HepG2 (cell line): ENCODE measurements around the gene MOG. TPM values are rescaled to one million over a fixed set of nuclear protein-coding genes. Genes with fewer than 3 reads are reported as not detected.

ENCODE experiments used
- ATAC-seq: fragments of 200-7000 bp; cut with Tn5 transposase; 3 replicates; pipeline ENCODE4 v1.9.1; 2020; ENCODE audit warnings: mild to moderate bottlenecking, moderate library complexity
- BruUV-seq: library from RNA; stranded (reverse); fragments of 400-500 nt; replicated peaks from 2 replicates; lab custom pipeline; 2021; lab: Mats Ljungman, UMichigan
- CTCF ChIA-PET: fragments of 300-600 bp; formaldehyde crosslinking; extraction: SDS; loops from one replicate; lab custom pipeline; 2021; ENCODE audit warnings: low total read pairs, inconsistent platforms, low intra/inter-chr PET ratio; lab: Yijun Ruan, JAX
- POLR2A ChIA-PET: fragments of 350-600 bp; sonication (Branson Sonifier 250); formaldehyde crosslinking; loops from one replicate; lab custom pipeline; 2020; ENCODE audit warnings: antibody characterized with exemption, inconsistent platforms; lab: Yijun Ruan, JAX
- DNase-seq: peaks from one replicate; pipeline ENCODE4 v3.0.0-alpha.2; 2015; ENCODE audit warnings: low spot score
- FAIRE-seq: peaks from 3 replicates; lab custom pipeline; 2011; peaks lifted over from hg19 to GRCh38; lab: Jason Lieb, UNC
- H2AFZ ChIP-seq: one replicate; pipeline ENCODE4 v1.6.1; 2011; ENCODE audit warnings: low read length, inconsistent platforms
- H3K27ac ChIP-seq: fragments of 300-600 bp; 3 replicates; pipeline ENCODE4 v1.8.0; 2011; ENCODE audit warnings: mixed run types, mild to moderate bottlenecking, mixed read lengths, low read length, inconsistent platforms; ENCODE audit not compliant: insufficient read depth; ENCODE audit errors: extremely low read length
- H3K27me3 ChIP-seq, 2 experiments: fragments of 200-600 bp in 1 of 2; 2 replicates in 1 of 2; 3 replicates in 1 of 2; pipeline versions ENCODE4 v1.6.0 to v1.8.0; 2011; ENCODE audit warnings: low read length in 2 of 2, mild to moderate bottlenecking in 2 of 2, moderate library complexity in 2 of 2, inconsistent platforms in 1 of 2; ENCODE audit not compliant: insufficient read depth in 2 of 2, control insufficient read depth in 1 of 2
- H3K36me3 ChIP-seq, 2 experiments: fragments of 200-600 bp in 1 of 2; replicated peaks in 1 of 2; 2 replicates in 1 of 2; 3 replicates in 1 of 2; pipeline versions ENCODE4 v1.5.1 to v1.8.0; 2011; ENCODE audit warnings: low read length in 2 of 2, inconsistent platforms in 1 of 2; ENCODE audit not compliant: insufficient read depth in 2 of 2, control insufficient read depth in 1 of 2
- H3K4me1 ChIP-seq: 2 replicates; pipeline ENCODE4 v1.5.1; 2012; ENCODE audit warnings: low read length, inconsistent platforms; ENCODE audit not compliant: insufficient read depth
- H3K4me2 ChIP-seq: 2 replicates; pipeline ENCODE4 v1.6.0; 2011; ENCODE audit warnings: low read depth, low read length, inconsistent platforms
- H3K4me3 ChIP-seq, 3 experiments: fragments of 200-600 bp in 1 of 3; sonication (generic), shearing (Covaris generic) in 1 of 3; replicated peaks in 1 of 3; 2 replicates each; pipeline ENCODE4 v1.5.1; 2011 to 2016; ENCODE audit warnings: low read length in 3 of 3, inconsistent platforms in 2 of 3, low read depth in 2 of 3, mild to moderate bottlenecking in 2 of 3, control low read depth in 1 of 3, mixed read lengths in 1 of 3; ENCODE audit not compliant: insufficient read depth in 1 of 3
- H3K79me2 ChIP-seq: one replicate; pipeline ENCODE4 v1.6.1; 2011; ENCODE audit warnings: low read length, inconsistent platforms; ENCODE audit not compliant: insufficient read depth
- H3K9ac ChIP-seq: 2 replicates; pipeline ENCODE4 v1.6.0; 2011; ENCODE audit warnings: mild to moderate bottlenecking, low read depth, low read length, inconsistent platforms; ENCODE audit not compliant: insufficient read depth
- H3K9me3 ChIP-seq: 2 replicates; pipeline ENCODE4 v1.5.1; 2012; ENCODE audit warnings: mild to moderate bottlenecking, low read length
- H4K20me1 ChIP-seq: 2 replicates; pipeline ENCODE4 v1.6.0; 2011; ENCODE audit warnings: inconsistent platforms, mild to moderate bottlenecking, low read length, moderate library complexity; ENCODE audit not compliant: insufficient read depth
- ATF7 ChIP-seq, 2 experiments: fragments of 450-650 bp in 1 of 2; sonication (generic) in 1 of 2; formaldehyde crosslinking in 1 of 2; IDR thresholded peaks; 2 replicates each; pipeline versions ENCODE4 v1.4.0 to v1.6.1; 2016 to 2020; ENCODE audit warnings: antibody characterized with exemption in 1 of 2, mild to moderate bottlenecking in 1 of 2, missing genetic modification reagents in 1 of 2
- CREB1 ChIP-seq, 2 experiments: fragments of 450-650 bp in 1 of 2; IDR thresholded peaks; 2 replicates each; pipeline ENCODE4 v1.6.1; 2016 to 2017; ENCODE audit warnings: control low read depth in 1 of 2, mild to moderate bottlenecking in 1 of 2, missing compliant biosample characterization in 1 of 2, missing genetic modification characterization in 1 of 2
- GABPB1 ChIP-seq: IDR thresholded peaks from 2 replicates; pipeline ENCODE4 v1.6.1; 2016; ENCODE audit warnings: mild to moderate bottlenecking, missing genetic modification reagents, moderate library complexity, missing compliant biosample characterization
- MAFK ChIP-seq, 2 experiments: IDR thresholded peaks in 1 of 2; conservative IDR thresholded peaks in 1 of 2; 2 replicates each; pipeline ENCODE4 v1.6.1; 2011; ENCODE audit warnings: improper control_type of control experiment in 2 of 2, low read length in 2 of 2
- MED1 ChIP-seq: sonication (generic); formaldehyde crosslinking; IDR thresholded peaks from 2 replicates; pipeline ENCODE4 v1.4.0; 2020; ENCODE audit warnings: missing genetic modification reagents
- NFIB ChIP-seq: sonication (generic); formaldehyde crosslinking; IDR thresholded peaks from 2 replicates; pipeline ENCODE4 v1.9.0; 2021; ENCODE audit warnings: missing genetic modification reagents, mild to moderate bottlenecking, borderline replicate concordance
- STAT5B ChIP-seq: sonication (generic); formaldehyde crosslinking; IDR thresholded peaks from 2 replicates; pipeline ENCODE4 v1.4.0; 2020; ENCODE audit warnings: missing genetic modification reagents
- TSC22D2 ChIP-seq: sonication (generic); formaldehyde crosslinking; IDR thresholded peaks from 2 replicates; pipeline ENCODE4 v1.5.1; 2020; ENCODE audit warnings: missing genetic modification reagents, mild to moderate bottlenecking, borderline replicate concordance
- ZC3H4 ChIP-seq: sonication (generic); formaldehyde crosslinking; IDR thresholded peaks from 2 replicates; pipeline ENCODE4 v1.4.0; 2020; ENCODE audit warnings: missing genetic modification reagents, borderline replicate concordance
- ZFP1 ChIP-seq: IDR thresholded peaks from 2 replicates; pipeline ENCODE4 v1.6.1; 2016
- ZFP36L2 ChIP-seq: sonication (generic); formaldehyde crosslinking; IDR thresholded peaks from 2 replicates; pipeline ENCODE4 v1.4.0; 2020; ENCODE audit warnings: missing genetic modification reagents
- ZNF24 ChIP-seq: fragments of 450-650 bp; IDR thresholded peaks from 2 replicates; pipeline ENCODE4 v1.6.1; 2017; ENCODE audit warnings: antibody characterized with exemption, mild to moderate bottlenecking
- ZNF44 ChIP-seq: sonication (generic); formaldehyde crosslinking; IDR thresholded peaks from 2 replicates; pipeline ENCODE4 v1.5.1; 2020; ENCODE audit warnings: mild to moderate bottlenecking, missing genetic modification reagents
- ZNF569 ChIP-seq: sonication (generic); formaldehyde crosslinking; IDR thresholded peaks from 2 replicates; pipeline ENCODE4 v1.5.0; 2020; ENCODE audit warnings: mild to moderate bottlenecking, missing genetic modification reagents, moderate library complexity, borderline replicate concordance
- ZNF580 ChIP-seq: IDR thresholded peaks from 2 replicates; pipeline ENCODE4 v1.6.1; 2016; ENCODE audit warnings: low read depth, borderline replicate concordance
- ZSCAN5A ChIP-seq: sonication (generic); formaldehyde crosslinking; IDR thresholded peaks from 2 replicates; pipeline ENCODE4 v1.8.0; 2022; ENCODE audit warnings: mild to moderate bottlenecking, missing genetic modification reagents, borderline replicate concordance
- WGBS: methylation state at CpG from one replicate; pipeline ENCODE4 v1.1.6; 2017; ENCODE audit warnings: low lambda C conversion rate; 5-methylcytosine and 5-hydroxymethylcytosine counted together
- in situ Hi-C: cut with HindIII; loops from 2 replicates; pipeline ENCODE4 v1.10.0; 2017; ENCODE audit warnings: low pct_unique_long_range_greater_than_20kb; ENCODE audit not compliant: extremely low pct_ligation_motif_present
- intact Hi-C: fragments of 100-400 bp; cut with micrococcal nuclease; formaldehyde crosslinking; loops from one replicate; pipeline ENCODE4 v1.10.0; 2022; ENCODE audit not compliant: unreplicated experiment
- polyA plus RNA-seq, 8 experiments: library from polyadenylated mRNA; depleted of rRNA in 3 of 8; stranded (reverse) in 7 of 8; unstranded in 1 of 8; fragments of >200 nt; fragmentation: Illumina TruSeq in 4 of 8; extraction: Trizol in 4 of 8; gene quantifications; 2 replicates each; pipeline versions ENCODE4 v1.2.1 to v1.2.3, GENCODE V29; 2011 to 2016; ENCODE audit warnings: low read depth in 4 of 8, missing spikeins in 1 of 8, mixed read lengths in 1 of 8; ENCODE audit not compliant: insufficient read depth in 1 of 8
- total RNA-seq, 5 experiments: library from RNA; depleted of rRNA; stranded (reverse); fragments of >200 nt; fragmentation: Illumina TruSeq; extraction: Trizol; gene quantifications; 2 replicates each; pipeline ENCODE4 v1.2.3, GENCODE V29; 2016; ENCODE audit warnings: low read depth in 1 of 5

The MOG gene
- total and polyA plus RNA-seq, 2 of the 13 experiments (the other 11 are each of a cell fraction or from before 2014, with no cell fraction given): not detected

- intact Hi-C loops: loop anchor here (10.0 kb wide), 1 partner anchor 126 kb away; no protein-coding TSS in a partner anchor
- Histone ChIP-seq H3K27ac (no peak overlapping the region), H4K20me1 (no peaks in the 10 kb centered on the region), H3K4me1 (peaks cover 10% of the 10 kb centered on the region), H3K4me2 (no peak overlapping the region), H3K9me3 (no peaks in the 10 kb centered on the region), H3K79me2 (no peaks in the 10 kb centered on the region), H3K36me3 (no peaks in the 10 kb centered on the region), H3K4me3 (no peak overlapping the region), H3K9ac (no peak overlapping the region), H2AFZ (no peak overlapping the region), H3K27me3 (peaks cover 0 to 6% of the 10 kb centered on the region in 2 experiments; a peak in 2 of 5 replicates)
- no peak for TF ChIP-seq ZC3H4 (CRISPR knock-in tag)
- TF ChIP-seq ZSCAN5A (CRISPR knock-in tag): no peak
- TF ChIP-seq ZNF569 (CRISPR knock-in tag): no peak
- no peak for FAIRE-seq
- DNase-seq: no peak
- ChIA-PET POLR2A (no interaction called here), CTCF (no interaction called here)
- 2% methylated on average over 4 of the region's 4 CpGs for WGBS
- no peak for ATAC-seq
- no TSS peak for BruUV-seq
- in situ Hi-C loops: no loop called here
Observed at GRCh38 chr6:29709188-29709587, 52.3 kb downstream of the MOG start.

- no peak overlapping the region for H3K4me3 ChIP-seq
- H3K79me2 ChIP-seq: no peaks in the 10 kb centered on the region
- H3K27me3 ChIP-seq: peaks cover 0 to 6% of the 10 kb centered on the region in 2 experiments; a peak in 2 of 5 replicates
- FAIRE-seq (no peak), DNase-seq (no peak), ATAC-seq (no peak)
- H3K9ac ChIP-seq: no peak overlapping the region
- intact Hi-C loops: no loop called here
- H3K27ac ChIP-seq: no peak overlapping the region
- H3K36me3 ChIP-seq: no peaks in the 10 kb centered on the region
- H4K20me1 ChIP-seq: no peaks in the 10 kb centered on the region
- no TSS peak for BruUV-seq
- H3K9me3 ChIP-seq: no peaks in the 10 kb centered on the region
- in situ Hi-C loops: no loop called here
- peaks cover 10% of the 10 kb centered on the region for H3K4me1 ChIP-seq
- ChIA-PET POLR2A (no interaction called here), CTCF (no interaction called here)
- WGBS: 34% methylated on average over 8 of the region's 8 CpGs
- H3K4me2 ChIP-seq: no peak overlapping the region
- no peak overlapping the region for H2AFZ ChIP-seq
- TF ChIP-seq CREB1 (IDR thresholded peaks at IDR 0.05) (peak; percentile 25), CREB1 (CRISPR knock-in tag; IDR thresholded peaks at IDR 0.05) (no peak), ZNF44 (CRISPR knock-in tag) (no peak), NFIB (CRISPR knock-in tag) (no peak), ZFP1 (CRISPR knock-in tag) (no peak), MAFK (conservative IDR thresholded peaks at IDR 0.05 in 1 of 2, IDR thresholded peaks at IDR 0.05 in 1 of 2; ENCODE audit: low read length in 2 of 2) (no peak), MED1 (no peak), ATF7 (IDR thresholded peaks at IDR 0.05) (peak; percentile 81), ATF7 (CRISPR knock-in tag; IDR thresholded peaks at IDR 0.05) (no peak), ZFP36L2 (CRISPR knock-in tag) (no peak), STAT5B (CRISPR knock-in tag) (no peak), TSC22D2 (no peak), ZNF580 (no peak), ZNF24 (no peak), GABPB1 (CRISPR knock-in tag) (no peak)
Observed at GRCh38 chr6:29710281-29710941, 53.5 kb downstream of the MOG start.
